Measurements from ENCODE around the gene SLC9C2.

GRCh38 chr1:173454966-173455524 is 147.8 kb downstream of the SLC9C2 start:
- TF ChIP-seq POLR2A (IDR thresholded peaks at IDR 0.05) (no peak), CTCF (IDR thresholded peaks at IDR 0.05) (no peak)
